Measurements from ENCODE around the gene SDS.

GRCh38 chr12:113347892-113348291 lies 55.8 kb downstream of the SDS start:
- TF ChIP-seq POLR2A (IDR thresholded peaks at IDR 0.05; ENCODE audit: low read length) (no peak), GATA1 (IDR thresholded peaks at IDR 0.05; ENCODE audit: low read depth, low read length) (no peak)

All from erythroblast (primary cell).